ENCODE results near the gene PFKM. TPM values are rescaled to one million over a fixed set of nuclear protein-coding genes. Genes with fewer than 3 reads are reported as not detected.

Gene PFKM
- total RNA-seq, 2 experiments from 2014 or later: 53.2 to 79.6 TPM

GRCh38 chr12:48176417-48176751 is 57.2 kb downstream of the PFKM start:
- peaks cover 8% of the 10 kb centered on the region for H3K4me1 Mint-ChIP-seq
- ChIA-PET POLR2A (interaction anchor here (0.6 kb wide), 2 partner anchors 110 to 314 kb away, joined by 3 read pairs; no protein-coding TSS in a partner anchor), CTCF (interaction anchor here (0.7 to 4.4 kb wide), 4 partner anchors 11 to 15 kb away, joined by 3 to 23 read pairs (median 4); no protein-coding TSS in a partner anchor)
- DNase-seq (no peak), ATAC-seq (no peak)
- intact Hi-C loops (cut with DNase I, micrococcal nuclease): no loop called here
- H3K36me3 Mint-ChIP-seq (ENCODE audit: low read depth): no peaks in the 10 kb centered on the region
- H3K9me3 Mint-ChIP-seq (ENCODE audit: low read depth): no peaks in the 10 kb centered on the region
- H3K27ac Mint-ChIP-seq: no peak overlapping the region
- peaks cover 10% of the 10 kb centered on the region for H3K27me3 Mint-ChIP-seq
- H3K4me3 Mint-ChIP-seq: no peak overlapping the region

- Mint-ChIP-seq H3K27ac (no peak overlapping the region), H3K9me3 (ENCODE audit: low read depth) (no peaks in the 10 kb centered on the region), H3K27me3 (peaks cover 14% of the 10 kb centered on the region), H3K36me3 (ENCODE audit: low read depth) (no peaks in the 10 kb centered on the region), H3K4me3 (no peak overlapping the region), H3K4me1 (peaks cover 21% of the 10 kb centered on the region)
- intact Hi-C loops (cut with DNase I, micrococcal nuclease): no loop called here
- DNase-seq: no peak
- POLR2A ChIA-PET: interaction anchor here (0.7 kb wide), 1 partner anchor 291 kb away, joined by 3 read pairs; no protein-coding TSS in a partner anchor
- no peak for ATAC-seq
- CTCF ChIA-PET: interaction anchor here (1.1 to 1.9 kb wide), 3 partner anchors 11 to 436 kb away, joined by 3 to 7 read pairs (median 5); no protein-coding TSS in a partner anchor
Measured at GRCh38 chr12:48177982-48178381, 58.8 kb downstream of the PFKM start.

DNA sequence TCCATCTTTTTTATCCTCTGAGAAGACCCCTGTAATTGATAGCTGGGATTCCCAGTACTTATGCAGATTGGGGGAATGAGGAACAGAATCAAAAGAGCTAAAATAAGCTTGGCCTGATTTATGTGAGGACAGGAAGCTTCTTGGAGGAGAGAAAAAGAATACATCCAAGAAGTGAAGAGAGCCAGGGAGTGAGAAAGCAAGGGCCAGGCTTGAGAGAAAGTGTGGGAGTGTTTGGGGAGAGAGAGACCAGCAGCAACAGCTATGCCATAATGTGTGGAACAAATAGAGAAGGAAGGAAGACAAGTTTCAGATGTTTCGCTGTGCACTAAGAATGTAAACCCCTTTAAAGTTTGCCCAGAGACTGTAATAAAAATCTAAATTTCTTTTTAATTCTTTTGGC is 60.3 kb downstream of the PFKM start:
- Mint-ChIP-seq H3K4me3 (no peak overlapping the region), H3K4me1 (peaks cover 23% of the 10 kb centered on the region), H3K27ac (no peak overlapping the region), H3K9me3 (ENCODE audit: low read depth) (no peaks in the 10 kb centered on the region), H3K36me3 (ENCODE audit: low read depth) (no peaks in the 10 kb centered on the region), H3K27me3 (peaks cover 18% of the 10 kb centered on the region)
- ChIA-PET CTCF (interaction anchor here (0.6 to 1.9 kb wide), 10 partner anchors 8 to 799 kb away, joined by 3 to 8 read pairs (median 4); no protein-coding TSS in a partner anchor), POLR2A (no interaction called here)
- ATAC-seq (no peak), DNase-seq (no peak)
- intact Hi-C loops (cut with DNase I, micrococcal nuclease): no loop called here

DNA sequence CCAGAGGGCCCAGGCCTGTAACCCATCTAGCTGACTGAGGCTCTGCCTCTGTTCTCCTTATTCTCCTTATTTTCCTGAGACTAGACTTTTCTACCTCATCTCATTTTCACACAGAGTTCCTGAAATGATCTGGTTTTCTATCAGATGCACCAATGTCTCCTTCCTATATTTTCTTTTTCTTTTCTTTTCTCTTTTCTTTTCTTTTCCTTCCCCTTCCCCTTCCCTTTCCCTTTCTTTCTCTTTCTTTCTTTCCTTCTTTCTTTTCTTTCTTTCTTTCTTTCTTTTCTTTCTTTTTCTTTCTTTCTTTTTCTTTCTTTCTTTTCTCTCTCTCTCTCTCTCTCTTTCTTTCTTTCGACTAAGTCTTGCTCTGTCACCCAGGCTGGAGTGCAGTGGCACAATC is 61.3 kb downstream of the PFKM start:
- ATAC-seq (no peak), DNase-seq (no peak)
- Mint-ChIP-seq H3K4me1 (peaks cover 23% of the 10 kb centered on the region), H3K4me3 (no peak overlapping the region), H3K36me3 (ENCODE audit: low read depth) (no peaks in the 10 kb centered on the region), H3K27ac (no peak overlapping the region), H3K9me3 (ENCODE audit: low read depth) (no peaks in the 10 kb centered on the region), H3K27me3 (peaks cover 27% of the 10 kb centered on the region)
- ChIA-PET POLR2A (no interaction called here), CTCF (interaction anchor here (1.4 kb wide), 3 partner anchors 9 to 440 kb away, joined by 3 to 5 read pairs (median 3); no protein-coding TSS in a partner anchor)
- intact Hi-C loops (cut with DNase I, micrococcal nuclease): loop anchor here (5.0 to 10.0 kb wide), 4 partner anchors 176 to 476 kb away; partner anchors contain the start of genes COL2A1 (in 2 of the 2) and RPAP3 (in 1 of the 2)

GRCh38 chr12:48180857-48181495 is 61.8 kb downstream of the PFKM start:
- intact Hi-C loops (cut with DNase I, micrococcal nuclease): loop anchor here (5.0 to 10.0 kb wide), 4 partner anchors 176 to 476 kb away; partner anchors contain the start of genes COL2A1 (in 2 of the 2) and RPAP3 (in 1 of the 2)
- no peak for DNase-seq
- H3K27me3 Mint-ChIP-seq: peaks cover 33% of the 10 kb centered on the region
- POLR2A ChIA-PET: no interaction called here
- peaks cover 20% of the 10 kb centered on the region for H3K4me1 Mint-ChIP-seq
- H3K9me3 Mint-ChIP-seq (ENCODE audit: low read depth): no peaks in the 10 kb centered on the region
- no peak for ATAC-seq
- H3K27ac Mint-ChIP-seq: no peak overlapping the region
- CTCF ChIA-PET: interaction anchor here (0.6 to 1.4 kb wide), 4 partner anchors 9 to 437 kb away, joined by 3 to 5 read pairs (median 4); no protein-coding TSS in a partner anchor
- no peaks in the 10 kb centered on the region for H3K36me3 Mint-ChIP-seq (ENCODE audit: low read depth)
- no peak overlapping the region for H3K4me3 Mint-ChIP-seq

DNA sequence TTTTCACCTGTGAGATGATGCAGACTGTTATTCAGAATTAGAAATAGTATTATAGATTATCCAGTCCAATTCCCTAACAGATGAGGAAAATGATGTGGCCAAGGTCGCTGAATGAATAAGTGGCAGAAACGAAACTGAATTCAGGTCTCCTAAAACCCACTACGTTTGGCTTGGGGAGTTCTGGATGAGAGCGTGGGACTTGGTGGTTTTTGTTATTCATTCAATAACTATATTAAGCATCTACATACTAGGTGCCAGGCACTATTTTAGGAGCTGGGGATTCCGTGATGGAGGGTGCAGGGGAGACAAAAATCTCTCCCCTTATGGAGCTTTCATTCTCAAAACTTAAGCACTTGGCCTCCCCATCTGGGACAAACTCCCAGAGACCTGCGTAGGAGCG is 63.5 kb downstream of the PFKM start:
- ATAC-seq (no peak), DNase-seq (no peak)
- Mint-ChIP-seq H3K4me3 (peak overlapping the region; percentile 81), H3K9me3 (ENCODE audit: low read depth) (no peaks in the 10 kb centered on the region), H3K36me3 (ENCODE audit: low read depth) (no peaks in the 10 kb centered on the region), H3K4me1 (peaks cover 20% of the 10 kb centered on the region), H3K27ac (no peak overlapping the region), H3K27me3 (peaks cover 36% of the 10 kb centered on the region)
- ChIA-PET CTCF (interaction anchor here (0.5 to 2.3 kb wide), 12 partner anchors 9 to 436 kb away, joined by 3 to 15 read pairs (median 4); partner anchors contain the start of gene ASB8), POLR2A (interaction anchor here (0.9 kb wide), 1 partner anchor 64 kb away, joined by 3 read pairs; the partner anchor contains the start of gene PFKM)
- intact Hi-C loops (cut with DNase I, micrococcal nuclease): loop anchor here (1.0 to 10.0 kb wide), 9 partner anchors 16 to 478 kb away; partner anchors contain the start of genes ASB8 (in 2 of the 2), COL2A1 (in 2 of the 2), RPAP3 (in 1 of the 2) and TMEM106C (in 1 of the 2)

DNA sequence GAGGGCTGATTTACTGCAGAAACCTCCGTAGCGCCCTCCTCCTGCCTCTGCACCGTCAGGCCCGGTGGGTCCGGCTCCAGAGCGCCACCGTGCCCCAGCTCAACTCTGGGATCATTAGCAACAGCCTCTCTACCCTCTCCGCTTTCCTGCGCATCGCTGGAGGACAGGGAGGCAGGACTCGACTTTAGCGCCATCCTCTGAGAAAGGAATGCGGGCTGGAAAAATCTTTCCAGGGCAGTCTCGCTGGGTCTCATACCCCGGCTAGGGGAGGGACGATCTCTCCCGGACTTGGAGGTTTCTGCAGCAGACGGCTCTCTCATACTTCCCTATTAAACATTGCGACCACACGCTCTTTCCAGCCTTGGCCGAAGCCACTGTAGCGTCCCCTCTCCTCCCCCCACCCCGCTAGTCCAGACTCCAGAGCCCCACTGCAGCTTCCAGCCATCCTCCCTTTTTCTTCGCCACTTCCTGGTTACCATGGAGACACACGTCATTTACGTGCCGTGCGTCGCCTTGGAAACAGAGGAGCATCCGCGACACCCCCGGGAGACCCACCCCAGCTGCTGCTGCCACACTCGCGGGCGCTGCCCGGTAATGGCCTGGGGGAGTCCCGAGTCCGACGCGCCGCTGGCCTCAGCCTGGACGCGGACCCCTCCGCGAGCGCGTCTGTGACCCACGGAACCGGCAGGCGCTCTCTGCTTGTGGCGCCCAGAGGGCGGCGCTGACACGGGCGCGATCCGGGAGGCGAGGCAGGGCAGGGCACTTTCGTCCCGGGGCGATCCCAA is 64.1 kb downstream of the PFKM start, which contains the start of gene CCDC184:
CCDC184 (plus strand) TSS at position 554 of the 785 bp plus-strand sequence. CDS start 479 bp downstream, outside the sequence.
- Mint-ChIP-seq H3K9me3 (ENCODE audit: low read depth) (no peaks in the 10 kb centered on the region), H3K27ac (peak within 1 kb of the TSS; percentile 31), H3K27me3 (peaks cover 34% of the 10 kb centered on the region), H3K36me3 (ENCODE audit: low read depth) (no peaks in the 10 kb centered on the region), H3K4me1 (peaks cover 20% of the 10 kb centered on the region), H3K4me3 (peak within 1 kb of the TSS; percentile 81)
- DNase-seq: peak; percentile 78
- ATAC-seq: peak; percentile 80
- intact Hi-C loops (cut with DNase I, micrococcal nuclease): loop anchor here (1.0 to 10.0 kb wide), 9 partner anchors 15 to 478 kb away; partner anchors contain the start of genes ASB8 (in 2 of the 2), COL2A1 (in 2 of the 2), RPAP3 (in 1 of the 2) and TMEM106C (in 1 of the 2)
- ChIA-PET POLR2A (interaction anchor here (0.6 to 0.9 kb wide), 2 partner anchors 64 to 417 kb away, joined by 3 to 4 read pairs; partner anchors contain the start of gene PFKM), CTCF (interaction anchor here (0.8 to 2.3 kb wide), 12 partner anchors 10 to 435 kb away, joined by 3 to 15 read pairs (median 4); partner anchors contain the start of gene ASB8)

DNA sequence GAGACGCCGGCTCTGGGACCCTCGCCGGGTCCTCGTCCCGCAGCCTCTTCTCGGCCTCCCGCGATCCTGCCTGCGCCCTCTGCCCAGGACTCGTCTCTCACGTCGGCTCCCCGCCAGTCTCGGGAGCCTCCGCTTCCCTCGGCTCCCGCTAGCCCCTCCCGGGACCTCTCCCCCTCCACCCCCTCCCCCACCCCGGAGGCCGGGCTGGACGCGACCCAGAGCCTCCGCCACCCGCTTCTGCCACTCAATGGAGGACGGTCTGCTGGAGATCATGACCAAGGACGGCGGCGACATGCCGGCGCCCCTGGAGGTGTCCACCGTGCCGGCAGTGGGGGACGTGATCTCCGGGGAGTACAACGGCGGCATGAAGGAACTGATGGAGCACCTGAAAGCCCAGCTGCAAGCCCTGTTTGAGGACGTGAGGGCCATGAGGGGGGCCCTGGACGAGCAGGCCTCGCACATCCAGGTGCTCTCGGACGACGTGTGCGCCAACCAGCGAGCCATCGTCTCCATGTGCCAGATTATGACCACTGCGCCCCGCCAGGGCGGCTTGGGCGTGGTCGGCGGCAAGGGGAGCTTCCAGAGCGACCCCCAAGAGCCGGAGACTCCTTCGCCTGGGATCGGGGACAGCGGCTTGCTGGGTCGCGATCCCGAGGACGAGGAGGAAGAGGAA is 64.8 kb downstream of the PFKM start:
- ChIA-PET POLR2A (interaction anchor here (0.6 kb wide), 1 partner anchor 416 kb away, joined by 4 read pairs; no protein-coding TSS in a partner anchor), CTCF (interaction anchor here (0.6 to 2.3 kb wide), 8 partner anchors 11 to 457 kb away, joined by 3 to 15 read pairs (median 4); no protein-coding TSS in a partner anchor)
- intact Hi-C loops (cut with DNase I, micrococcal nuclease): loop anchor here (1.0 to 10.0 kb wide), 9 partner anchors 14 to 479 kb away; partner anchors contain the start of genes ASB8 (in 2 of the 2), COL2A1 (in 2 of the 2), RPAP3 (in 1 of the 2) and TMEM106C (in 1 of the 2)
- Mint-ChIP-seq H3K36me3 (ENCODE audit: low read depth) (no peaks in the 10 kb centered on the region), H3K27me3 (peaks cover 30% of the 10 kb centered on the region), H3K4me3 (peak overlapping the region; percentile 81), H3K27ac (no peak overlapping the region), H3K4me1 (peaks cover 20% of the 10 kb centered on the region), H3K9me3 (ENCODE audit: low read depth) (no peaks in the 10 kb centered on the region)
- ATAC-seq: no peak
- DNase-seq: peak; percentile 39

DNA sequence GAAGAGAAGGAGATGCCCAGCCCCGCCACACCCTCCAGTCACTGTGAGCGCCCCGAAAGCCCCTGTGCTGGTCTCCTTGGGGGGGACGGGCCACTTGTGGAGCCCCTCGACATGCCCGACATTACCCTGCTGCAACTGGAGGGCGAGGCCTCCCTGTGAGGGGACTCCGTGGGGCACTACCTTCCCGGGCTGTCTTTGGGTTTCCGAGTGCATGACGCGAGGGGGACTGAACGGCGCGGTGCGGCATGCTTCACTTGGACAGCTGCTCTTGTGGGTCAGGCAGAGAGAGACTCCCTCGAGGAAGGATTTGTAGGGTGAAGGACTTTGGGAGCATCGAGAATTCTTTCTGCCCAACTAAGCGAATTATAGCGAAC is 65.4 kb downstream of the PFKM start:
- Mint-ChIP-seq H3K4me3 (peak overlapping the region; percentile 81), H3K27ac (no peak overlapping the region), H3K36me3 (ENCODE audit: low read depth) (no peaks in the 10 kb centered on the region), H3K27me3 (peaks cover 30% of the 10 kb centered on the region), H3K4me1 (peaks cover 20% of the 10 kb centered on the region), H3K9me3 (ENCODE audit: low read depth) (no peaks in the 10 kb centered on the region)
- no peak for DNase-seq
- ATAC-seq: no peak
- ChIA-PET CTCF (interaction anchor here (0.6 to 2.3 kb wide), 5 partner anchors 12 to 458 kb away, joined by 3 to 15 read pairs (median 4); no protein-coding TSS in a partner anchor), POLR2A (no interaction called here)
- intact Hi-C loops (cut with DNase I, micrococcal nuclease): loop anchor here (5.0 to 10.0 kb wide), 4 partner anchors 180 to 480 kb away; partner anchors contain the start of genes COL2A1 (in 2 of the 2) and RPAP3 (in 1 of the 2)
